HepG2 (cell line): Measurements from ENCODE around the gene DSTN. TPM values are rescaled to one million over a fixed set of nuclear protein-coding genes. Genes with fewer than 3 reads are reported as not detected.

Source experiments
- ETV5 ChIP-seq: IDR thresholded peaks from 2 replicates; pipeline ENCODE4 v1.6.1; 2018; ENCODE audit warnings: missing biosample characterization, missing genetic modification reagents, inconsistent platforms, borderline replicate concordance
- MAF1 ChIP-seq: sonication (generic); formaldehyde crosslinking; IDR thresholded peaks from 2 replicates; pipeline ENCODE4 v1.5.0; 2020; ENCODE audit warnings: missing genetic modification reagents, borderline replicate concordance
- NFE2L2 ChIP-seq: fragments of 150-350 bp; IDR thresholded peaks from 2 replicates; pipeline ENCODE4 v1.6.1; 2014; ENCODE audit warnings: low read length
- RFX3 ChIP-seq: IDR thresholded peaks from 2 replicates; pipeline ENCODE4 v1.6.1; 2016; ENCODE audit warnings: missing biosample characterization, missing genetic modification reagents
- SIX1 ChIP-seq: sonication (generic); formaldehyde crosslinking; IDR thresholded peaks from 2 replicates; pipeline ENCODE4 v1.4.0; 2020; ENCODE audit warnings: missing genetic modification reagents, borderline replicate concordance
- SP2 ChIP-seq: sonication (generic); formaldehyde crosslinking; IDR thresholded peaks from 2 replicates; pipeline ENCODE4 v1.5.1; 2020; ENCODE audit warnings: mild to moderate bottlenecking, missing genetic modification reagents
- ZNF124 ChIP-seq: sonication (generic); formaldehyde crosslinking; IDR thresholded peaks from 2 replicates; pipeline ENCODE4 v1.4.0; 2020; ENCODE audit warnings: missing genetic modification reagents
- ZNF17 ChIP-seq: sonication (generic); formaldehyde crosslinking; IDR thresholded peaks from 2 replicates; pipeline ENCODE4 v1.5.0; 2020; ENCODE audit warnings: mild to moderate bottlenecking, missing genetic modification reagents
- ZNF460 ChIP-seq: sonication (generic); formaldehyde crosslinking; IDR thresholded peaks from 2 replicates; pipeline ENCODE4 v1.5.1; 2020; ENCODE audit warnings: missing genetic modification reagents, mild to moderate bottlenecking, borderline replicate concordance
- ZNF543 ChIP-seq: sonication (generic); formaldehyde crosslinking; IDR thresholded peaks from 2 replicates; pipeline ENCODE4 v1.4.0; 2020; ENCODE audit warnings: mild to moderate bottlenecking, missing genetic modification reagents
- ZNF883 ChIP-seq: sonication (generic); formaldehyde crosslinking; IDR thresholded peaks from 2 replicates; pipeline ENCODE4 v1.5.1; 2020; ENCODE audit warnings: mild to moderate bottlenecking, missing genetic modification reagents; ENCODE audit errors: not compliant biosample characterization
- polyA plus RNA-seq, 8 experiments: library from polyadenylated mRNA; depleted of rRNA in 3 of 8; stranded (reverse) in 7 of 8; unstranded in 1 of 8; fragments of >200 nt; fragmentation: Illumina TruSeq in 4 of 8; extraction: Trizol in 4 of 8; gene quantifications; 2 replicates each; pipeline versions ENCODE4 v1.2.1 to v1.2.3, GENCODE V29; 2011 to 2016; ENCODE audit warnings: low read depth in 4 of 8, missing spikeins in 1 of 8, mixed read lengths in 1 of 8; ENCODE audit not compliant: insufficient read depth in 1 of 8
- total RNA-seq, 5 experiments: library from RNA; depleted of rRNA; stranded (reverse); fragments of >200 nt; fragmentation: Illumina TruSeq; extraction: Trizol; gene quantifications; 2 replicates each; pipeline ENCODE4 v1.2.3, GENCODE V29; 2016; ENCODE audit warnings: low read depth in 1 of 5
- TF ChIP-seq, protein P1 (sequence below): IDR thresholded peaks from 2 replicates; pipeline ENCODE4 v1.6.1; 2016; ENCODE audit warnings: low read depth, control low read depth
- TF ChIP-seq, protein P2 (sequence below): sonication (generic); formaldehyde crosslinking; IDR thresholded peaks from 2 replicates; pipeline ENCODE4 v1.5.0; 2020; ENCODE audit warnings: mild to moderate bottlenecking, missing genetic modification reagents
- TF ChIP-seq, protein P3 (sequence below): sonication (generic); formaldehyde crosslinking; IDR thresholded peaks from 2 replicates; pipeline ENCODE4 v1.8.0; 2022; ENCODE audit warnings: mild to moderate bottlenecking, missing genetic modification reagents, borderline replicate concordance
- TF ChIP-seq, protein P4 (sequence below): sonication (generic); formaldehyde crosslinking; IDR thresholded peaks from 2 replicates; pipeline ENCODE4 v1.4.0; 2020; ENCODE audit warnings: mild to moderate bottlenecking, missing genetic modification reagents
- TF ChIP-seq, protein P5 (sequence below): sonication (generic); formaldehyde crosslinking; IDR thresholded peaks from 2 replicates; pipeline ENCODE4 v1.4.0; 2020; ENCODE audit warnings: mild to moderate bottlenecking, missing genetic modification reagents

Gene DSTN
- total and polyA plus RNA-seq, 2 of the 13 experiments (the other 11 are each of a cell fraction or from before 2014, with no cell fraction given): 27.6 to 106 TPM

DNA sequence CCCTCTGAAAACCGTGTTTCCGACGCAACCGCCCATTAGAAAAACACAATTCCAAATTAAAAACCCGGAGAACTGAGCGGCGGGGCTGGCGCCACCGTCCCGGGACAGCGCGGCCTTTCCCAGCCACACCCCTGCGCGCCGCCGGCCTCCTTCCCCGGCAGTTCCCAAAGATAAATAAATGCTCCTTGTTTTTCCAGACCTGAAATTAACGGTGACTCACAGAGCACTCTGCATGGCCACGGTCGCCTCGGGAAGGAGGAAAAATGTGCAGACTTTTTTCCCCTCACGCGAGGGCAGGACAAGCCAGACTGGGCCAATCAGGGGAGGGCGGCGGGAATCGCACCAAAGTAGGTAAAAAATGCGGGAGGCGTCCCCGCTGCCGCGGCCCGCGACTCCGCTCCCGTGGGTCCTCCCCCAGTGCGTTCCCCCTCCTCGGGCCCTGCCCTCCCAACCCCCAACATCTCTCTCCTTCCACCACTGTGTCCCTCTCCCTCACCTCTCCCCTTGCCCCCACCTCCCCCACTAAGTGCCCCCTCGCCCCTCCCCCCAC is 828 bp upstream of the DSTN start (continued):
- TF ChIP-seq RFX3 (CRISPR knock-in tag): no peak
- TF ChIP-seq ZNF543: peak; percentile 64; the same call in 1 of the 2 replicates
- TF ChIP-seq ZNF883 (CRISPR knock-in tag): no peak
- no peak for TF ChIP-seq ZNF460
- TF ChIP-seq ZNF124: no peak
- no peak; the same call in 1 of the 2 replicates for TF ChIP-seq ETV5 (CRISPR knock-in tag)
- TF ChIP-seq, protein P1, sequence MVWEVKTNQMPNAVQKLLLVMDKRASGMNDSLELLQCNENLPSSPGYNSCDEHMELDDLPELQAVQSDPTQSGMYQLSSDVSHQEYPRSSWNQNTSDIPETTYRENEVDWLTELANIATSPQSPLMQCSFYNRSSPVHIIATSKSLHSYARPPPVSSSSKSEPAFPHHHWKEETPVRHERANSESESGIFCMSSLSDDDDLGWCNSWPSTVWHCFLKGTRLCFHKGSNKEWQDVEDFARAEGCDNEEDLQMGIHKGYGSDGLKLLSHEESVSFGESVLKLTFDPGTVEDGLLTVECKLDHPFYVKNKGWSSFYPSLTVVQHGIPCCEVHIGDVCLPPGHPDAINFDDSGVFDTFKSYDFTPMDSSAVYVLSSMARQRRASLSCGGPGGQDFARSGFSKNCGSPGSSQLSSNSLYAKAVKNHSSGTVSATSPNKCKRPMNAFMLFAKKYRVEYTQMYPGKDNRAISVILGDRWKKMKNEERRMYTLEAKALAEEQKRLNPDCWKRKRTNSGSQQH (CRISPR knock-in tag): no peak
- TF ChIP-seq, protein P2, sequence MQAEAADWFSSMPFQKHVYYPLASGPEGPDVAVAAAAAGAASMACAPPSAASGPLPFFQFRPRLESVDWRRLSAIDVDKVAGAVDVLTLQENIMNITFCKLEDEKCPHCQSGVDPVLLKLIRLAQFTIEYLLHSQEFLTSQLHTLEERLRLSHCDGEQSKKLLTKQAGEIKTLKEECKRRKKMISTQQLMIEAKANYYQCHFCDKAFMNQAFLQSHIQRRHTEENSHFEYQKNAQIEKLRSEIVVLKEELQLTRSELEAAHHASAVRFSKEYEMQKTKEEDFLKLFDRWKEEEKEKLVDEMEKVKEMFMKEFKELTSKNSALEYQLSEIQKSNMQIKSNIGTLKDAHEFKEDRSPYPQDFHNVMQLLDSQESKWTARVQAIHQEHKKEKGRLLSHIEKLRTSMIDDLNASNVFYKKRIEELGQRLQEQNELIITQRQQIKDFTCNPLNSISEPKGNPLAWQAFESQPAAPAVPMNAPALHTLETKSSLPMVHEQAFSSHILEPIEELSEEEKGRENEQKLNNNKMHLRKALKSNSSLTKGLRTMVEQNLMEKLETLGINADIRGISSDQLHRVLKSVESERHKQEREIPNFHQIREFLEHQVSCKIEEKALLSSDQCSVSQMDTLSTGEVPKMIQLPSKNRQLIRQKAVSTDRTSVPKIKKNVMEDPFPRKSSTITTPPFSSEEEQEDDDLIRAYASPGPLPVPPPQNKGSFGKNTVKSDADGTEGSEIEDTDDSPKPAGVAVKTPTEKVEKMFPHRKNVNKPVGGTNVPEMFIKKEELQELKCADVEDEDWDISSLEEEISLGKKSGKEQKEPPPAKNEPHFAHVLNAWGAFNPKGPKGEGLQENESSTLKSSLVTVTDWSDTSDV (CRISPR knock-in tag): no peak
- TF ChIP-seq, protein P3, sequence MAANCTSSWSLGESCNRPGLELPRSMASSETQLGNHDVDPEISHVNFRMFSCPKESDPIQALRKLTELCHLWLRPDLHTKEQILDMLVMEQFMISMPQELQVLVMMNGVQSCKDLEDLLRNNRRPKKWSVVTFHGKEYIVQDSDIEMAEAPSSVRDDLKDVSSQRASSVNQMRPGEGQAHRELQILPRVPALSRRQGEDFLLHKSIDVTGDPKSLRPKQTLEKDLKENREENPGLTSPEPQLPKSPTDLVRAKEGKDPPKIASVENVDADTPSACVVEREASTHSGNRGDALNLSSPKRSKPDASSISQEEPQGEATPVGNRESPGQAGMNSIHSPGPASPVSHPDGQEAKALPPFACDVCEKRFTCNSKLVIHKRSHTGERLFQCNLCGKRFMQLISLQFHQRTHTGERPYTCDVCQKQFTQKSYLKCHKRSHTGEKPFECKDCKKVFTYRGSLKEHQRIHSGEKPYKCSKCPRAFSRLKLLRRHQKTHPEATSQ: no peak; the same call in 1 of the 2 replicates
- no peak for TF ChIP-seq MAF1 (CRISPR knock-in tag)
- TF ChIP-seq SP2 (CRISPR knock-in tag): no peak
- no peak for TF ChIP-seq SIX1 (CRISPR knock-in tag)
- TF ChIP-seq ZNF17 (CRISPR knock-in tag): no peak
- no peak for TF ChIP-seq NFE2L2
- TF ChIP-seq, protein P4, sequence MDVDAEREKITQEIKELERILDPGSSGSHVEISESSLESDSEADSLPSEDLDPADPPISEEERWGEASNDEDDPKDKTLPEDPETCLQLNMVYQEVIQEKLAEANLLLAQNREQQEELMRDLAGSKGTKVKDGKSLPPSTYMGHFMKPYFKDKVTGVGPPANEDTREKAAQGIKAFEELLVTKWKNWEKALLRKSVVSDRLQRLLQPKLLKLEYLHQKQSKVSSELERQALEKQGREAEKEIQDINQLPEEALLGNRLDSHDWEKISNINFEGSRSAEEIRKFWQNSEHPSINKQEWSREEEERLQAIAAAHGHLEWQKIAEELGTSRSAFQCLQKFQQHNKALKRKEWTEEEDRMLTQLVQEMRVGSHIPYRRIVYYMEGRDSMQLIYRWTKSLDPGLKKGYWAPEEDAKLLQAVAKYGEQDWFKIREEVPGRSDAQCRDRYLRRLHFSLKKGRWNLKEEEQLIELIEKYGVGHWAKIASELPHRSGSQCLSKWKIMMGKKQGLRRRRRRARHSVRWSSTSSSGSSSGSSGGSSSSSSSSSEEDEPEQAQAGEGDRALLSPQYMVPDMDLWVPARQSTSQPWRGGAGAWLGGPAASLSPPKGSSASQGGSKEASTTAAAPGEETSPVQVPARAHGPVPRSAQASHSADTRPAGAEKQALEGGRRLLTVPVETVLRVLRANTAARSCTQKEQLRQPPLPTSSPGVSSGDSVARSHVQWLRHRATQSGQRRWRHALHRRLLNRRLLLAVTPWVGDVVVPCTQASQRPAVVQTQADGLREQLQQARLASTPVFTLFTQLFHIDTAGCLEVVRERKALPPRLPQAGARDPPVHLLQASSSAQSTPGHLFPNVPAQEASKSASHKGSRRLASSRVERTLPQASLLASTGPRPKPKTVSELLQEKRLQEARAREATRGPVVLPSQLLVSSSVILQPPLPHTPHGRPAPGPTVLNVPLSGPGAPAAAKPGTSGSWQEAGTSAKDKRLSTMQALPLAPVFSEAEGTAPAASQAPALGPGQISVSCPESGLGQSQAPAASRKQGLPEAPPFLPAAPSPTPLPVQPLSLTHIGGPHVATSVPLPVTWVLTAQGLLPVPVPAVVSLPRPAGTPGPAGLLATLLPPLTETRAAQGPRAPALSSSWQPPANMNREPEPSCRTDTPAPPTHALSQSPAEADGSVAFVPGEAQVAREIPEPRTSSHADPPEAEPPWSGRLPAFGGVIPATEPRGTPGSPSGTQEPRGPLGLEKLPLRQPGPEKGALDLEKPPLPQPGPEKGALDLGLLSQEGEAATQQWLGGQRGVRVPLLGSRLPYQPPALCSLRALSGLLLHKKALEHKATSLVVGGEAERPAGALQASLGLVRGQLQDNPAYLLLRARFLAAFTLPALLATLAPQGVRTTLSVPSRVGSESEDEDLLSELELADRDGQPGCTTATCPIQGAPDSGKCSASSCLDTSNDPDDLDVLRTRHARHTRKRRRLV (CRISPR knock-in tag): no peak
- TF ChIP-seq, protein P5, sequence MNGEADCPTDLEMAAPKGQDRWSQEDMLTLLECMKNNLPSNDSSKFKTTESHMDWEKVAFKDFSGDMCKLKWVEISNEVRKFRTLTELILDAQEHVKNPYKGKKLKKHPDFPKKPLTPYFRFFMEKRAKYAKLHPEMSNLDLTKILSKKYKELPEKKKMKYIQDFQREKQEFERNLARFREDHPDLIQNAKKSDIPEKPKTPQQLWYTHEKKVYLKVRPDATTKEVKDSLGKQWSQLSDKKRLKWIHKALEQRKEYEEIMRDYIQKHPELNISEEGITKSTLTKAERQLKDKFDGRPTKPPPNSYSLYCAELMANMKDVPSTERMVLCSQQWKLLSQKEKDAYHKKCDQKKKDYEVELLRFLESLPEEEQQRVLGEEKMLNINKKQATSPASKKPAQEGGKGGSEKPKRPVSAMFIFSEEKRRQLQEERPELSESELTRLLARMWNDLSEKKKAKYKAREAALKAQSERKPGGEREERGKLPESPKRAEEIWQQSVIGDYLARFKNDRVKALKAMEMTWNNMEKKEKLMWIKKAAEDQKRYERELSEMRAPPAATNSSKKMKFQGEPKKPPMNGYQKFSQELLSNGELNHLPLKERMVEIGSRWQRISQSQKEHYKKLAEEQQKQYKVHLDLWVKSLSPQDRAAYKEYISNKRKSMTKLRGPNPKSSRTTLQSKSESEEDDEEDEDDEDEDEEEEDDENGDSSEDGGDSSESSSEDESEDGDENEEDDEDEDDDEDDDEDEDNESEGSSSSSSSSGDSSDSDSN (CRISPR knock-in tag): 0 out of 2 replicates have a peak, but pooled peaks have one; percentile 27
